ENCODE measurements around the gene NTF4.

GRCh38 chr19:49071860-49072547 is 7.4 kb upstream of the NTF4 start:
- TF ChIP-seq RNF2 (IDR thresholded peaks at IDR 0.05; ENCODE audit: borderline replicate concordance, low read depth) = no peak
- TF ChIP-seq PBX3 (IDR thresholded peaks at IDR 0.05) = no peak
